Motor neuron (in vitro differentiated cells): ENCODE results near the gene MRPS5. TPM values are rescaled to one million over a fixed set of nuclear protein-coding genes. Genes with fewer than 3 reads are reported as not detected.
A peak's percentile ranks its signal among the peaks of the same experiment; 100 is the strongest.

ENCODE experiments used
- ATAC-seq, 8 experiments: fragments of 200-7000 bp; cut with Tn5 transposase; replicated peaks in 6 of 8; 2 replicates each; pipeline ENCODE4 v1.8.0; 2021; ENCODE audit warnings: mild to moderate bottlenecking in 8 of 8, moderate library complexity in 8 of 8
- H3K27ac ChIP-seq, 2 donors: fragments of 250-450 bp; sonication (Bioruptor Pico); 2 replicates each; pipeline ENCODE4 v1.9.0; 2021; ENCODE audit warnings: antibody characterized with exemption in 2 of 2, mild to moderate bottlenecking in 2 of 2, moderate library complexity in 1 of 2
- H3K4me1 ChIP-seq, 2 donors: fragments of 250-450 bp; sonication (Bioruptor Pico); replicated peaks in 1 of 2; 2 replicates each; pipeline ENCODE4 v1.6.1; 2021; ENCODE audit warnings: antibody characterized with exemption in 2 of 2, mild to moderate bottlenecking in 2 of 2, moderate library complexity in 1 of 2
- H3K4me3 ChIP-seq, 5 donors: fragments of 250-450 bp; sonication (Bioruptor Pico); 2 replicates each; pipeline ENCODE4 v1.9.0; 2021; ENCODE audit warnings: antibody characterized with exemption in 5 of 5, mild to moderate bottlenecking in 5 of 5, moderate library complexity in 4 of 5
- WGBS, 10 experiments: fragments of 450-650 bp; shearing (Covaris generic); methylation state at CpG; one replicate each; pipeline ENCODE4 v1.0.0; 2022; 5-methylcytosine and 5-hydroxymethylcytosine counted together
- in situ Hi-C, 9 experiments: fragments of 400-800 bp; cut with MboI; loops; one replicate each; pipeline ENCODE4 v1.15.0; 2021; ENCODE audit warnings: low sequenced_read_pairs in 9 of 9, low pct_unique_long_range_greater_than_20kb in 2 of 9; ENCODE audit not compliant: unreplicated experiment in 9 of 9
- total RNA-seq, 8 experiments: library from RNA; unstranded; fragments of 300-600 nt; gene quantifications; 2 replicates each; pipeline versions ENCODE4 v1.2.3 to v1.2.4, GENCODE V29; 2022

The MRPS5 gene
- total RNA-seq = 10 to 100 TPM; 41.9 to 96.7 (median 54.3) TPM

DNA sequence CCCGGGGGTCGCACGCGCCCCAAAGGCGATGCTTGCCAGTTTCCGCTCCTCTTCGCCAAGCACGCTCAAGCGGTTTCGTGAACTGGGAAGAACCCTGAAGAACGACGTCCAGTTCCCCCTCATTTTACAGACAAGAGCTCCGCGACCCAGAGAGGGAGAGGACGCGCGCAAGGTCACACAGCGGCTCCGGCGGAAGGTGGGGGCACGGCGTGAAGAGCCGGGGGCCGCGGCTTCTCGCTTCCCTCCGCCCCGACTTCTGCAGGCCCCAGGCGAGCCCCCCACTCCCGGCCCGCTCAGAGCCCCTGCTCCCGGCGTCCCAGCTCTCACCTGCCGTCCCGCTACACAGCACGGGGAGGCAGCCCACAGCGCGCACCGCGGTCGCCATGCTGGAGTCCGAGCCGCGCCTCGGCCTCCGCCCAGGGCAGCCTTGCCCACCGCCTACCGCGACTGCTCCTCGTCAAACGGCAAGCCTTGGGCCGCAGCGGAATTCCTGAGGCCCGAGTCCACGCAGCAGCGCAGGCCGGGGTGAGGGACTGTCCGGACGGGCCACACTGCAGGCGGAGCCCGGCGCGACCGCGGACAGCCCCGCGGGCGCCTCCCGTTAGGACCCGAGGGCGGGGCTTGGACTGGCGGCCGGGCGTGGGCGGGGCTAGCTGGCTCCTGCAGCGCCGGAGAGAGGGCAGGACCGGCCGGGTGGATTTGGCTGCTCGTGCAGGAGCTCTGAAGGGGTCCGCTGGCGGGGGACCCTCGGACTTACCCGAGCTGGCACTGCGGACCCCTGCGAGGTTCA lies at the start of gene MRPS5:
TSS of gene MRPS5 (minus strand) at position 402 of the 790 bp plus-strand sequence. CDS start at position 385, 17 bp downstream.
- peak; percentile 90 to 98 (median 96) for ATAC-seq
- WGBS, 10 experiments = 0 to 2% (median 0%) methylated on average over 1 to 15 of the region's 86 CpGs; no CpG with 5 or more reads in 5 of the 10 experiments
- in situ Hi-C loops = loop anchor here in 2 of 9 experiments (25.0 kb wide), 2 partner anchors 109 to 134 kb away; no protein-coding TSS in a partner anchor
- Histone ChIP-seq H3K27ac (peak within 1 kb of the TSS; percentile 96 to 99), H3K4me1 (peaks cover 7 to 9% of the 10 kb centered on the region in 2 donors), H3K4me3 (peak within 1 kb of the TSS; percentile 77 to 96 (median 91))

DNA sequence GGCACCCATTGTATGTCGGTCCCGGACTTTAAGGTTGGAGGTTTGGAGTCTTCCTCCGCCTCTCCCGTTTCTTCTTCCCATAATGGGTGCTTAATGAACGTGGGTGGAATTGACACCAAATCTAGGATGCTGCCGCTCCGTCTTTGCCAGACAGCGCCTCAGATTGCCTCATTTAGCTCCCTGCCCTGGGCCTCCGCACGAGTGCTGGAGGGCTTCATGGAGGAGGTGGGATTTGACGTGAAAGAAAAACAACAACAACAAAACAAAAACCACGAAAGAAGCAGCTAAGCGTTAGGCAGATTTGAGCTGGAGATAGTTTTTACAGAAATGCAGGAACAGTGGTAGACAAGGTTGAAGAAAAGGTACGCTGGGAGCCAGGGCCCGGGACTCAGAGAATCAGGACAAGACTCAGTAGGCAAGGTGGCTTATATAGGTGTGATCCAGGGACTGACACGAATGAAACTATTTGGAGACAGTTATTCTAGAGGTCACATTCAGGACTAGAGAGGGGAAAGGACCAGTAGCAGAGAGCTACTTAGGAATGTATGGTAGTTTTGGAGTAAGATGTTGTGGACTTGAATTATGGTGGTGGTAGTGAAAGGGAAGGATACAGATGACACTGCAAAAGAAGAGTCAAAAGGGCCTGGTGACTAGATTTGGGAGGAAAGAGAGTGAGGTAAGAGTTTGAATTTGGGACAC lies 44.6 kb upstream of the MRPS5 start:
- 0 to 20% (median 13%) methylated on average over 1 to 14 of the region's 16 CpGs; no CpG with 5 or more reads in 2 of the 10 experiments for WGBS, 10 experiments
- in situ Hi-C loops = no loop called here
- peak overlapping the region; percentile 71 to 98 (median 84) for H3K4me3 ChIP-seq
- ATAC-seq = peak in 4 of 8 experiments; percentile 13 to 31 (median 23)
- H3K27ac ChIP-seq = no peak overlapping the region
- H3K4me1 ChIP-seq = peaks cover 4 to 11% of the 10 kb centered on the region in 2 donors

DNA sequence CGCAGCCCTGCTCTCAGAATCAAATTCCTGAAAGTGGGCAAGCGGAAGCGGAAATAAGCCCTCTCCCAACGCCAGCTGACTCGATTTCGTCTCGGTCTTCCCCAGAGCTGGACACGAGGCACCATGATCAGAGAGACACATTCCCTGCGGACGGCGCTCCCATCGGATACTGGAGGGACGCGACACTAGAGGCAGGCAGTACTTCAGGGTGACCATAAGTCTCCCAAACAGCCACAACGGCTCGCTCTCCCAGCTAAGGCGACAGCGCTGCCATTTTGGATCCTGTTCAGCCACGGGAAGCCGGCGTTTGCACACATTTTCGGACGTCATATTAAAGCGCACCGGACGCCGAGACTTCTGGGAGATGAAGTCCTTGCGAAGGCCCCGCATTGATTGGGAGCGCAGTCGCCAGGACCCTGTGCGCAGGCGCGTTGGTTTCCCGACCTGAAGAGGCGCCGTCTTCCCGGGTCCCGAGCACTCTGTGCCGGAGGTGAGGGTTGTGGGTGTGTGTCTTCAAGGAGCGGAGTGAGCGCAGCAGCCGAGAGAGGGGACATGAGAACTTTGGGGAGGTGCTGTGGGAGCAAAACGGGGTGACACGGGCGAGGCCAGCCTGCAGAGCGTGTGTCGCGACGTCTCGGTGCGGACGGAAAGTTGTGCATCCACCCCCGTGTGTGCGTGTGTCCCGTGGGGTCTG lies 43.9 kb upstream of the MRPS5 start, which contains the start of gene ZNF2:
TSS of gene ZNF2 (plus strand) at position 439 of the 694 bp plus-strand sequence. CDS start 10,418 bp downstream, outside the sequence.
- Histone ChIP-seq H3K4me3 (peak within 1 kb of the TSS; percentile 71 to 98 (median 84)), H3K27ac (peak within 1 kb of the TSS; percentile 95 to 96), H3K4me1 (peaks cover 4 to 11% of the 10 kb centered on the region in 2 donors)
- 0% methylated on average over 1 to 18 of the region's 56 CpGs; no CpG with 5 or more reads in 4 of the 10 experiments for WGBS, 10 experiments
- peak; percentile 94 to 99 (median 98) for ATAC-seq
- in situ Hi-C loops = no loop called here

DNA sequence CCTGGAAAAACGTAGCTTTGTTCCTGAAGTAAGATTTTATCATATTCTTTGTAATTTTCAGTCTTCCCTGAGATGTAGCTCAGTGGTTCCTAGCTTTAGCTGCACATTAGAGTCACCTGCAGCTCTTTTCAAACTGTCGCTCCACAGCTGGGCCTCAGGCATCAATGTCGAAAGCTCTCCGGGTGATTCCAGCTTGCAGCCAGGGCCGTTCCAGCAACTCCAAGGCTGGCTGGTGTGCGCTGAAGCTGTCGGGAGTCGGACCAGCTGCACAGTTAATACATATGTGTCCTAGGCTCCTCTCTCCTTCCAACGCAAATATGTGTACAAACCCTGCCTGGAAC lies 43.4 kb upstream of the MRPS5 start:
- in situ Hi-C loops = no loop called here
- peak overlapping the region; percentile 71 to 98 (median 84) for H3K4me3 ChIP-seq
- H3K4me1 ChIP-seq = peaks cover 4 to 11% of the 10 kb centered on the region in 2 donors
- no peak for ATAC-seq
- H3K27ac ChIP-seq = peak overlapping the region; percentile 95 to 96
- WGBS, 10 experiments = 0 to 7% (median 0%) methylated on average over 1 to 9 of the region's 9 CpGs; no CpG with 5 or more reads in 2 of the 10 experiments

DNA sequence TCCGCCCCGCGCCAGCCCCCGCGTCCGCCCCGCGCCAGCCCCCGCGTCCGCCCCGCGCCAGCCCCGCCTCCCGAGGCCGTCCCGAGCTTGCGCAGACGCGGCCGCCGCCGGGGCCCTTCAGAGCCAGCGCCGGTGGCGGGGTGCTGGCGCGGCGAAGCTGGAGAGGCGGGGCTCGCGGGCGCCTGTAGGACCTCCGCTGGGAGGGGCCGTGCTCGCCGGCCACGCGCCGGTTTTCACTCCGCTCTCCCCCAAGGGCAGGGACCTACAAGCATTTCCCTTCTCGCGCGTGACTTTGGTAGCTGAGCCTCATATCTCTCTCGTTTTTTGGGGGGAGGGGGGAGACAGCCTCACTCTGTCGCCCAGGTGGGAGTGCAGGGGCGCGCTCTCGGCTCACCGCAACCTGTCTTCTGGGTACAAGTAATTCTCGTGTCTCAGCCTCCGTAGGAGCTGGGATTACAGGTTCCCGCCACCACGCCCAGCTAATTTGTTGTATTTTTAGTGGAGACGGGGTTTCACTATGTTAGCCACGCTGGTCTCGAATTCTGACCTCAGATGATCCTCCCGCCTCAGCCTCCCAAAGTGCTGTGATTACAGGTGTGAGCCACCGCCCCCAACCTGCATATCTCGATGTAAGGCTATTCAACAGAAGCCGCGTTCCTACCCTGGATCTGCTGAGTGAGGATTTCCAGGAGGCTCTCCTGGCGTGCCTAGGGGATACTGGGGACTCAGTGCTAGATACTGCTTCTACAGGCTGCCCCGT lies 38.3 kb upstream of the MRPS5 start, which contains the start of gene ZNF514:
TSS of gene ZNF514 (minus strand) at position 159 of the 760 bp plus-strand sequence. CDS start 6,595 bp downstream, outside the sequence.
- peak within 1 kb of the TSS; percentile 56 to 71 for H3K27ac ChIP-seq
- peak within 1 kb of the TSS; percentile 54 to 75 (median 60) for H3K4me3 ChIP-seq
- 20 to 53% (median 48%) methylated on average over 1 to 12 of the region's 64 CpGs; no CpG with 5 or more reads in 6 of the 10 experiments for WGBS, 10 experiments
- H3K4me1 ChIP-seq = peaks cover 9 to 15% of the 10 kb centered on the region in 2 donors
- in situ Hi-C loops = no loop called here
- peak; percentile 77 to 90 (median 84) for ATAC-seq

DNA sequence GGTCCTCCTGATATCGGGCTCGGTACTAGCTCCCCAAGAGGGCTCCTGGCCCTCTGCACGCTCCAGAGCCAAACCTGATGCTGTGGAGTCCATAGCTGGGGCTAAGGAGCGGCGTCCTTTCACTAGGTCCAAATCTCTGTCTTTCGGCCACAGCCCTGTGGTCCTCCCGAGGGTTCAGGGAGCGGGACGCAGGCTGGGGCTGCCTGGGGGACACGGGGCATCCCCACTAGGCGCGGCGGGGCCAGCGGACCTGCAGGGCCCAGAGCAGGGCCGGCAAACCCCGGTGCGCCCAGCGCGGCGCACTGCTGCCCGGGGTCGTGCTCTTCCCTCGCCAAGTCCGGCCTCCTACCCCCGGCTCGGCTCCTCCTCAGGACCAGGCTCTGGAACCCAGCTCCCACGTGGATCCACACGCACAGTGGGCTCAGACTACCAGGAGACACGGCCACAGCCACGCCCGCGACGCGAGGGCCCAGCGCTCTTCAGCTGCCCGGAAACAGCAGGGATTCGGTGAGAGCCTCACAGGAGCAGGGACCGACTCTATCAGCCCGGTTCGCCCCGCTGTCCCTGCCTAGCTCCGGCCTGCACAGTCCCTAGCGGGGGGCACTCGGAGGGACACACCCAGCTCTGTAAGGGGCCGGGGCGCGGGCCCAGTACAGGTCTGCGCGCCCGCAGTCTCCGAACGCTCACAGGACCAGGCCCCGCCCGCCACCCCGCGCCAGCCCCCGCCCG lies 37.4 kb upstream of the MRPS5 start:
- peak; percentile 75 to 91 (median 88) for ATAC-seq
- in situ Hi-C loops = no loop called here
- 0 to 9% (median 7%) methylated on average over 3 to 8 of the region's 58 CpGs; no CpG with 5 or more reads in 7 of the 10 experiments for WGBS, 10 experiments
- peak overlapping the region; percentile 54 to 75 (median 60) for H3K4me3 ChIP-seq
- H3K4me1 ChIP-seq = peaks cover 8 to 9% of the 10 kb centered on the region in 2 donors
- peak overlapping the region; percentile 56 to 71 for H3K27ac ChIP-seq

DNA sequence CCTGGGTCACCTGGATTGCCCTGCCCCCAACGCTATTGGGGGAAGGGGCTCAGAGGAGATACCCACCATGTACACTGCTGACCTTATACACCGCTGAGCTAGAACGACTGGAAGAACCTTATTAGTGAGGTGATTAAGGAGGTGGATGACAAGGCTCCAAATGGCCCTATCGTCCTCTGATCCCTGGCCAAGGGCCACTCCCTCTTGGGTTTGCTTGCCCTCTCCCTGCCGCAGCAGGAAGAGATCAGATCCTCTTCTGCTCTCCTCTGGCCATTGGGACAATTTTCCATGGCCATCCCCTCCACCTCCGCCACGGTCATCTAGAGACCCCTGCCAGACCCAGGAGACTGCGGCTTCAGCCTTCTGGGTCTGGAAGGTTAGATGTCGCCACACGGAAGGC lies 36.8 kb upstream of the MRPS5 start:
- 30 to 61% (median 53%) methylated on average over 2 to 9 of the region's 10 CpGs; no CpG with 5 or more reads in 5 of the 10 experiments for WGBS, 10 experiments
- peak overlapping the region in 1 of 2 donors; percentile 56 for H3K27ac ChIP-seq
- peaks cover 8 to 9% of the 10 kb centered on the region in 2 donors for H3K4me1 ChIP-seq
- in situ Hi-C loops = no loop called here
- H3K4me3 ChIP-seq = peak overlapping the region; percentile 54 to 75 (median 60)
- ATAC-seq = no peak

DNA sequence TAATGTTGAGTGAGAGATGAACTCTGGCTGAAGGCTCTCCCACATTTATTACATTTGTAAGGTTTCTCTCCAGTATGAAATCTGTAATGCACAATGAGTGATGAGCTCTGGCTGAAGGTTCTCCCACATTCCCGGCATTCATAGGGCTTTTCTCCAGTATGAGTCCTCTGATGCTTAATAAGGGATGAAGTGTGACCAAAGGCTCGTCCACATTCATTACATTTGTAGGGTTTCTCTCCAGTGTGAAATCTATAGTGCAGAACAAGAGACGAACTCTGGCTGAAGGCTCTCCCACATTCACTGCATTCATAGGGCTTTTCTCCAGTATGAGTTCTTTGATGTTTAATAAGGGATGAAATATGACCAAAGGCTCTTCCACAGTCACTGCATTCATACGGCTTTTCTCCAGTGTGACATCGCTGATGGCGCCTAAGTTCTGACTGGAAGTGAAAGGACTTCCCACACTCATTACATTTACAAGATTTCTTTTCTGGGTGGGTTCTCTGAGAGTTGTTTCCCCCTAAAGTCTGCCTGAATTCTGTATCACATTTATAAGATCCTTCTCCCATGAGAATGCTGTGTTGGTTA lies 27.9 kb upstream of the MRPS5 start:
- 87 to 100% (median 94%) methylated on average over 1 to 6 of the region's 6 CpGs; no CpG with 5 or more reads in 2 of the 10 experiments for WGBS, 10 experiments
- Histone ChIP-seq H3K4me1 (no peaks in the 10 kb centered on the region), H3K27ac (no peak overlapping the region), H3K4me3 (no peak overlapping the region)
- in situ Hi-C loops = no loop called here
- no peak for ATAC-seq

DNA sequence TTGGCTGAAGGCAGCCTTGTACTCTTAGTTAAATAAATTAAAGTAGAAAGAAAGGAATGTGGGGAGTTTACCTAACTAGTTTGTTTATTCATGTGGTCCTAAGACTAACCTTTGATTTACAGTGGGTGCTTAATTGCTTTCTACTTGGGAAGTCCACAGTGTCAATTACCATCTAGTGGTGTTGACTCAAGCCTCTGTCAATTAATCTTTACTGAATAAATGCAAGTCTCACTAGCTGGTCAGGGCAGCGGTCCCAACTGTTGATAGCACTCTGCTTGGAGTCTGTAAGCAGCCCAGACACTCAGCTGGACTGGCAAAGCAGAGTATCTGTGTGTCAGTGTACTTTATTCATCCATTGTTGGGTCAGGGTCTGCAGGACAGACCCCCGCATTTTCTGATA lies 22.2 kb upstream of the MRPS5 start:
- Histone ChIP-seq H3K4me1 (no peaks in the 10 kb centered on the region), H3K4me3 (no peak overlapping the region), H3K27ac (no peak overlapping the region)
- 86 to 100% (median 100%) methylated on average over 1 to 2 of the region's 2 CpGs; no CpG with 5 or more reads in 7 of the 10 experiments for WGBS, 10 experiments
- in situ Hi-C loops = no loop called here
- ATAC-seq = no peak

DNA sequence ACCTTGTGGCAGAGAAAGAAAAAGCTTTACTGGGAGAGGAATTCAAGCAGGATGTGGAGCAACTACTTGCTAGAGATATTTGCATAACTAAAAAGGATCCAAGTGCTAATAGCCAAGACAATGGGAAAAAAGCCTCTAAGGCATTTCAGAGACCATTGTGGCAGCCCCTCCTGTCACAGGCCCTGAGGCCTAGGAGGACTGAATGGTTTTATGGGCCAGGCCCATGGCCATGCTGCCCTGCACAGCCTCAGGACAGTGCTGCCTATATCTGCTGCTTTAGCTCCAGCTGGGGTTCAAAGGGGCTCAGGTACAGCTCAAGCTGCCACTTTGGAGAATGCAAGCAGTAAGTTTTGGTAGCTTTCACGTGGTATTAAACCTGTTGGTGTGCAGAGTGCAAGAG lies 17.1 kb upstream of the MRPS5 start:
- WGBS, 10 experiments = 17 to 92% (median 45%) methylated on average over 1 of the region's 1 CpG; no CpG with 5 or more reads in 6 of the 10 experiments
- no peak overlapping the region for H3K4me3 ChIP-seq
- ATAC-seq = no peak
- no peaks in the 10 kb centered on the region for H3K4me1 ChIP-seq
- in situ Hi-C loops = no loop called here
- no peak overlapping the region for H3K27ac ChIP-seq

DNA sequence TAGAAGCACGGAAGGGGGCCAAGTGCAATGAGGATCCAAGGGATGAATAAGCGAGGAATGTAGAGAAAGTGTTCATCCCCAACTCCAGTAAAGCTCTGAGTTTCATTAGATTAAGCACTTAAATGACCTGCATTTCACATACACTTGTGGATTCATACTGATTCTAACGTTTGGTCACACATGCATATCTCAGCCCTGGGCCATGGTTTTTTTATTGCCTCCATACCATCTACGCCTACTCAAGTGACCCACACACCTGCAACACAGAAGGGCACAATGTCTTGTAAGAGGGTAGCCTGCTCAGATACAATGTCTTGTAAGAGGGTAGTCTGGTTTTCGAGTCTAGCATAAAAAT lies 566 bp upstream of the MRPS5 start:
- peak overlapping the region in 1 of 2 donors; percentile 99 for H3K27ac ChIP-seq
- 0 to 33% (median 0%) methylated on average over 1 to 4 of the region's 5 CpGs; no CpG with 5 or more reads in 1 of the 10 experiments for WGBS, 10 experiments
- ATAC-seq = peak in 4 of 8 experiments; percentile 5 to 21 (median 12)
- H3K4me1 ChIP-seq = peaks cover 7 to 9% of the 10 kb centered on the region in 2 donors
- in situ Hi-C loops = loop anchor here in 2 of 9 experiments (25.0 kb wide), 2 partner anchors 110 to 135 kb away; no protein-coding TSS in a partner anchor
- peak overlapping the region; percentile 77 to 96 (median 91) for H3K4me3 ChIP-seq
